Skeletal muscle tissue (tissue), 4 donors: ENCODE data around the gene SLC8A1. TPM values are rescaled to one million over a fixed set of nuclear protein-coding genes. Genes with fewer than 3 reads are reported as not detected.

ENCODE experiments used
- H3K27ac ChIP-seq: one replicate; pipeline ENCODE4 v1.7.0; 2013; ENCODE audit warnings: mild to moderate bottlenecking, low read depth, low read length, inconsistent platforms
- H3K27me3 ChIP-seq, 3 donors: one replicate each; pipeline ENCODE4 v1.7.0; 2013; ENCODE audit warnings: low read length in 3 of 3; ENCODE audit not compliant: control insufficient read depth in 3 of 3, insufficient read depth in 3 of 3
- H3K36me3 ChIP-seq, 3 donors: one replicate each; pipeline ENCODE4 v1.7.0; 2013; ENCODE audit warnings: low read length in 3 of 3; ENCODE audit not compliant: control insufficient read depth in 3 of 3, insufficient read depth in 3 of 3
- H3K4me1 ChIP-seq, 3 donors: one replicate each; pipeline ENCODE4 v1.7.0; 2013; ENCODE audit warnings: low read length in 3 of 3, mild to moderate bottlenecking in 3 of 3; ENCODE audit not compliant: control insufficient read depth in 3 of 3, insufficient read depth in 3 of 3
- H3K4me3 ChIP-seq, 3 donors: one replicate each; pipeline ENCODE4 v1.7.0; 2013; ENCODE audit warnings: low read length in 3 of 3
- H3K9ac ChIP-seq, 3 donors: one replicate each; pipeline ENCODE4 v1.7.0; 2013; ENCODE audit warnings: low read length in 3 of 3, mild to moderate bottlenecking in 3 of 3, moderate library complexity in 2 of 3, low read depth in 1 of 3
- H3K9me3 ChIP-seq, 3 donors: one replicate each; pipeline ENCODE4 v1.7.0; 2013; ENCODE audit warnings: low read length in 3 of 3; ENCODE audit not compliant: control insufficient read depth in 3 of 3
- total RNA-seq: library from RNA; depleted of rRNA; stranded (reverse); fragments of >200 nt; gene quantifications from one replicate; pipeline ENCODE4 v1.2.3, GENCODE V29; 2014
- donor health status: Osteomylitis.

The SLC8A1 gene
- total RNA-seq, 1 donor from 2014 or later = 45.9 TPM

DNA sequence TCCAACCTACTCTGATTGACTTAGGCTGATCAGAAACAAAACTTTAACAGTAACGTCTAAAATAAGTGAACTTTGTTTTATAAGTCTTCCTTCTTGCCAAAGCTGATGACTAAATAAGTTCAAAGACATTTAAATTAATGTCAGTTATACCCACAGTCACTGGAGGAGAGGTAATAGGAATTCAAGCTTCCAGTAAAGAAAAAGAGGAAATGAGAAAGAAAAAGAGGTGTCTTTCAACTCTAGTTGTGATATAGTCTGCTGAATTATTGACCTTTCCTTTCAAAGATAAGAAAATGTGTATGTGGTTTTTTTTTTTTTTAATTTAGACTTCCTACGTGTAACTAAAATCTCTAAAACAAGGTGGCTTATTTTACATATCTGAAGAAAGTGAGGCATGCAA lies 191.5 kb downstream of the SLC8A1 start:
- no peaks in the 10 kb centered on the region for H3K36me3 ChIP-seq
- H3K9ac ChIP-seq = no peak overlapping the region
- H3K4me3 ChIP-seq = no peak overlapping the region
- no peak overlapping the region for H3K27ac ChIP-seq
- no peaks in the 10 kb centered on the region for H3K27me3 ChIP-seq
- no peaks in the 10 kb centered on the region for H3K4me1 ChIP-seq
- no peaks in the 10 kb centered on the region for H3K9me3 ChIP-seq

DNA sequence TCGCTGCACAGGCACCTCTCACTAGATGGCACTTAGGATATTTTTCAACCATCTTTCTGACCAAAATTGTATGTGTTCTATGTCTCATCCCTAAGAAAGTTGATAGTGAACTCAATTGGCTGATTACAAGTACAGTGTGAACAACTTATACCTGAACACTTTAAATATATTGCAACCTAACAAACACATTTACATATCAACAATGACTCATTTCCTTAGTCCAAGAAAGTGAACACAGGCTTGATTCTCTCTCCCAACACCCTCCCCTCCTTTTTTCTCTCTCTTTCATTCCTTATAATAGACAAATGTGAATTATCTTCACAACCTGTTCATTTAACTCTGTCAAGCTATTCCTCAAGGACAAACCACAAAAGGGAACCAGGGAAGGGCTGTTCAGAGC lies 192.0 kb downstream of the SLC8A1 start:
- no peaks in the 10 kb centered on the region for H3K4me1 ChIP-seq
- H3K9ac ChIP-seq = no peak overlapping the region
- no peaks in the 10 kb centered on the region for H3K27me3 ChIP-seq
- no peaks in the 10 kb centered on the region for H3K9me3 ChIP-seq
- H3K4me3 ChIP-seq = no peak overlapping the region
- H3K36me3 ChIP-seq = no peaks in the 10 kb centered on the region
- H3K27ac ChIP-seq = no peak overlapping the region

DNA sequence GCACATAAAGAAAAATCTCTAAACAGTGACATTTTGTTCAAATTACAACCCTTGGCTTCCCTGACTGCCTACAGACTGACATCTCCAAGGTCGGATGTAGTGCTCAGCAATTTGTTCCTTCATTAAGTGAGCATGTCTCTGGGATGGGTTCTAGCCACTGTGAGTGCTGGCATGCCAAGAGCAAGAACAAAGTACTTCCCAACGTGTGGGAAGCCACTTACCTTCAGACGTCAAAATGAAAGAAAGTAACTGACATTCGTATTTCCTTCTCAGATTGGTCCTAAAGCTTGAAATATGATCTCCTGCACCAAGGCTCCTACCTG lies 193.8 kb downstream of the SLC8A1 start:
- Histone ChIP-seq H3K4me1 (no peaks in the 10 kb centered on the region), H3K9ac (no peak overlapping the region), H3K4me3 (no peak overlapping the region), H3K27me3 (no peaks in the 10 kb centered on the region), H3K36me3 (no peaks in the 10 kb centered on the region), H3K27ac (no peak overlapping the region), H3K9me3 (no peaks in the 10 kb centered on the region)

DNA sequence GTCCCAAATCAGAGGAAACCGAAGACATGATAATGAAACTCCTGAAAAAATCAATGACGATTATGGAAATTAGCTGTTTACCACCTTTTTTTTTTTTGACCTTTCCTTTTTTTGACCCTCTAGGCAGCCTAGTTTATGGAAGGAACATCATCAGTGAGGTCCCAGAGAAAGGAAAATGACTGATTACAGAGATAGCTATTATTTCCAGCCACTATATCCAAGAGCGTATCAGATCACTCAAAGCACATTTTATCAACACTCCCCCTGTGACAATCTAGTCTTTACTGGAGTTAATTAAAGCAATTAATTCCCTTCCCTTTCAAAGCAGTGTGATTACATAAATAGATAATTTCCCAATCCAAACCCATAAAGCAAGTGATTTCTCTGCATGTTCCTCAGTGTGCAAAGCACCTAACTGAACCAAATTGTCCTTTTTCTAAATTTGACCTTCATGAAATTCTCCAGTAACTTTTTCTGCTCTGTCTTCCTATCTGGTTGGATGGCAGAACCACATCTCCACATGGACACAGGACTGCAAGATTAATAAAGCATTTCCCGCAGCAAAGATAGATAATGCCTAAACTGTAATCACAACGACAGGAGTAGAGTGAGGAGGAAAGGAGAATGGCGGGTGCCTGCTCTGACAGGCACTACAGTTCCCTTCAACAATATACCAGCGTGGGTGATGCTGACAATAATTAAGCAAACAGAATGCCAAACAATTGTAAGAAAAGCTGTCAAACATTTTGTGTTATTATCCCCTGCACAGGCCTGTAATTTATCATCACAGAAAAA lies 194.4 kb downstream of the SLC8A1 start:
- no peaks in the 10 kb centered on the region for H3K36me3 ChIP-seq
- H3K4me3 ChIP-seq = no peak overlapping the region
- H3K27me3 ChIP-seq = no peaks in the 10 kb centered on the region
- no peaks in the 10 kb centered on the region for H3K4me1 ChIP-seq
- H3K9me3 ChIP-seq = no peaks in the 10 kb centered on the region
- H3K27ac ChIP-seq = no peak overlapping the region
- H3K9ac ChIP-seq = no peak overlapping the region

DNA sequence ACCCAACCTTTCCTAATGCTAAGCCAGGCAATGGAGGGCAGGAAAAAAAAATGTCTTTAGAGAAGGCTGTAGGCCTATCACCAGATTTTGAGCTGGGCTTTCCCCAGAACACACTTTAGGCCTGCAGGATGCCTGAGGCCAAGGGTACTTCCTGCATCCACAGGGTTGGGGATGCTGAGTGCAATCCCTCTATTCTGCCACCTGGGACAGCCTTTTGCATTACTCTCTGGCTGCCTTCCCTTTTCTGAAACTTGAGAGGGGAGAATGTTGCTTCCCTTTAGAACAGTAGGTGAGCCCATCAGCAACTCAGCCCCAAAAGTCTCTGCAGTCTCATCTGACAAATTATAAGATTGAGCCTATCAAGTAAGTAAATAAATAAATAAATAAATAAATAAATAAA lies 195.2 kb downstream of the SLC8A1 start:
- Histone ChIP-seq H3K27me3 (no peaks in the 10 kb centered on the region), H3K27ac (no peak overlapping the region), H3K4me1 (no peaks in the 10 kb centered on the region), H3K36me3 (no peaks in the 10 kb centered on the region), H3K9me3 (no peaks in the 10 kb centered on the region), H3K9ac (no peak overlapping the region), H3K4me3 (no peak overlapping the region)

DNA sequence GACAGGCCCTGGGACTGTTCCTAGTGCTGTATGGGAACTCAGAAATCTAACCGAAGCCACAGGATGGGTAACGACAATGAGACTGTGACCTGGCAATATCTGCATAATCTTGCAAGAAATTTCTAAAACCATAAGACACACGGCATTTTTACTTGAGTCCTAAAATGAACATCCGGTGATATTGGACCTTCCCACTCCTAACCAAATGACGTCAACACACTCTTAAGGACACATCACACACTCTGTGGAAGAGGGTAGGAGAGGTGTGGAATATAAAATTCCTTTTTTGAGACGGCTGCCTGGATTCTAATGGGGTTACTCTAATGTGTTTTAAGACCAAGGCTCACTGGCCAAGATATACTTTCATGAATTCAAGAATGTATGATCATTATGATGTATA lies 195.9 kb downstream of the SLC8A1 start:
- Histone ChIP-seq H3K4me3 (no peak overlapping the region), H3K27ac (no peak overlapping the region), H3K36me3 (no peaks in the 10 kb centered on the region), H3K4me1 (no peaks in the 10 kb centered on the region), H3K9ac (no peak overlapping the region), H3K27me3 (no peaks in the 10 kb centered on the region), H3K9me3 (no peaks in the 10 kb centered on the region)

DNA sequence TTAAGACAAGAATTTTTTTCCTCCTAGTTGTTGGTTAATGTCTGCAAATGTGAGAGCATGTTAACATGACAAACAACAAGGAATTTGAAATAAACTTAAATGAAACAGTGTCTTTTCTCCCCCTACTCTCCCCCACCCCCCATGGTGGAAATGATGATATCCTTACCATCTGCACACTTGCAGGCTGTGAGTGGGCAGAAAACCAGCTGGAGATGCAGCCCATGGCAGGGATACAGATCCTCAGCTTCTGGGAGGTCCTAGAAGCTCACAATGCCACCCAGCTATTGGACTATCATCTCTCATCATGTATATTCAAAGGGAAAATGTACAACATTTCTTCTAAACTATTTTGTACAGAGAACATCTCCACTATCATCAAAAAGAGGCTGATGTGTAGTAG lies 196.8 kb downstream of the SLC8A1 start:
- Histone ChIP-seq H3K36me3 (no peaks in the 10 kb centered on the region), H3K9ac (no peak overlapping the region), H3K27ac (no peak overlapping the region), H3K9me3 (no peaks in the 10 kb centered on the region), H3K4me1 (no peaks in the 10 kb centered on the region), H3K27me3 (no peaks in the 10 kb centered on the region), H3K4me3 (no peak overlapping the region)

DNA sequence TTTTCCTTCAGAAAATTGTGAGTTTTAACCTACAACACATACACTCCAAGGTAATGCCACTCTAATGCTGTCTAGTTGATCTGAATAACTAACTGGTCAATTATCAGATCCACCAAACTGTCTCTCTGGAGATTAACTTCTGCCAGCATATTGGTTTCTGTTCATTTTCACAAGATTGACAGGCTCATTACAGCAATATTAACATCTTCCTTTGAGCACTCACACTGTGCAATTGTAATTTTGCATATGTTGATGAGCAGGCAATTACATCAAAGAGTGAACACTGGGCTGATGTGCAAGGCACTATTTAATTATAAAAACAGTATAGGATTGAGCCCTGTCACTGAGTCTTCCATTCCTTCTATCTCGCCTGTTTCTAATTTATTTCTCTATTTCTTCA lies 197.3 kb downstream of the SLC8A1 start:
- H3K36me3 ChIP-seq = no peaks in the 10 kb centered on the region
- H3K27ac ChIP-seq = no peak overlapping the region
- no peaks in the 10 kb centered on the region for H3K27me3 ChIP-seq
- no peaks in the 10 kb centered on the region for H3K9me3 ChIP-seq
- H3K4me1 ChIP-seq = no peaks in the 10 kb centered on the region
- H3K4me3 ChIP-seq = no peak overlapping the region
- H3K9ac ChIP-seq = no peak overlapping the region

DNA sequence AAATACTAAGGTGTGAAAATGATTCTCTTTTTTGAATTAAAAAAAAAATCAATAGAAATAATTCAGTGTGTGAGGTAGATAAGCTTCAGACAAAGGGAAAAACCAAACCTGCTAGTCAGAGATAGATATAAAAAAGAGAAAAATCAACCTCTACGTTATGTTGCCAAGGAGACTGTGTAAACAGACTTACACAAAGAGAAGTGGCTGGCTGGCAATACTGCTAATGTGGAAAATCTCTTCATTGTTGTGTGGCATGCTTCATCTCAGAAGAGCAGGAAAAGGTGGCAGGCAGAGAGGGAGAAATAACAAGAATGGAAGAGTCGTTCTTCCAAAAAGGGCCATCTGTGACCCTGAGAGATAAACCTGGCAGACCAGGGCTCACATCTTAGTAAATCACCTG lies 200.8 kb downstream of the SLC8A1 start:
- H3K27ac ChIP-seq = no peak overlapping the region
- no peaks in the 10 kb centered on the region for H3K27me3 ChIP-seq
- H3K9me3 ChIP-seq = no peaks in the 10 kb centered on the region
- H3K4me1 ChIP-seq = no peaks in the 10 kb centered on the region
- H3K36me3 ChIP-seq = no peaks in the 10 kb centered on the region
- no peak overlapping the region for H3K9ac ChIP-seq
- no peak overlapping the region for H3K4me3 ChIP-seq

DNA sequence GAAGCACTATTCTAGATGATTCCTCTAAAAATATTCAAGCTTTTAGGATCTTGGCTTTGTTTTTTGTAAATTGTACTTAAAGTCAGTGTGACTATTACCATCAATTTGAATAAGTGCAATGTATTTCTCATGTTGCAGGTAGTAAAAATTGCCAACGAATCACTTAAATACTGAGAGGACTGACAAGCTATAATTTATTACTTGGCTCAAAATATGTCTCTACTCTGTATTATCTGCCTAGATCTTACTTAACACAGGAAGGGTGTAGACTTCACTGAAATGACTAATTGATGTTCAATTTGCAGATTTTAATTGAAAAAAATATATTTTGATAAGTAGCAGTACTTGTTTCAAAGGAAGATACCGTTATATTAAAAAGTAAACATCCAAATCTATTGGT lies 202.3 kb downstream of the SLC8A1 start:
- no peak overlapping the region for H3K4me3 ChIP-seq
- H3K36me3 ChIP-seq = no peaks in the 10 kb centered on the region
- no peaks in the 10 kb centered on the region for H3K27me3 ChIP-seq
- H3K9ac ChIP-seq = no peak overlapping the region
- H3K27ac ChIP-seq = no peak overlapping the region
- H3K9me3 ChIP-seq = no peaks in the 10 kb centered on the region
- H3K4me1 ChIP-seq = peaks cover 0 to 2% (median 1%) of the 10 kb centered on the region in 3 donors
